ENCODE results near the gene NEBL. TPM values are rescaled to one million over a fixed set of nuclear protein-coding genes. Genes with fewer than 3 reads are reported as not detected.

NEBL gene
- total and polyA plus RNA-seq, 9 of the 15 experiments (the other 6 are each of a cell fraction or from before 2014, with no cell fraction given): 0.82 to 14.6 (median 9.8) TPM

DNA sequence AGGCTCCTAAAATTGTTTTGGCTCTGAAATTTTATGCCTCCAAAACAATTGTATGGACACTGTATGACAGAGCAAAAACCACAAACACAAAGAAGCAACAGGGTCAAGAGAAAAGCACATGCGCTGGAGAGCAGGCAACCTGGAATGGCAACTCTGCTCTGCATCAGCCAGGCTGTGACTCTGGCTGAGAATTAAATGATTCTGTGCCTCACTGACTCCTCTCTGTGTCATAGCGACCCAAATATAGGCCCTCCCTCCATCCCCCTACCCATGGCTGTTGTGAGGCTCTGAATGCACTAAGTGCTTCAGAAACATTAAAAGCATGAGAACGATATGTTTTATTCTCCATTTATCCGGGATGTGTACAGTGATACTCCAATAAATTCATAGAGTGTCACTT is 24.9 kb upstream of the NEBL start (continued):
- TF ChIP-seq, protein P1, sequence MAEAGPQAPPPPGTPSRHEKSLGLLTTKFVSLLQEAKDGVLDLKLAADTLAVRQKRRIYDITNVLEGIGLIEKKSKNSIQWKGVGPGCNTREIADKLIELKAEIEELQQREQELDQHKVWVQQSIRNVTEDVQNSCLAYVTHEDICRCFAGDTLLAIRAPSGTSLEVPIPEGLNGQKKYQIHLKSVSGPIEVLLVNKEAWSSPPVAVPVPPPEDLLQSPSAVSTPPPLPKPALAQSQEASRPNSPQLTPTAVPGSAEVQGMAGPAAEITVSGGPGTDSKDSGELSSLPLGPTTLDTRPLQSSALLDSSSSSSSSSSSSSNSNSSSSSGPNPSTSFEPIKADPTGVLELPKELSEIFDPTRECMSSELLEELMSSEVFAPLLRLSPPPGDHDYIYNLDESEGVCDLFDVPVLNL (CRISPR knock-in tag; IDR thresholded peaks at IDR 0.05; ENCODE audit: low read depth): no peak

DNA sequence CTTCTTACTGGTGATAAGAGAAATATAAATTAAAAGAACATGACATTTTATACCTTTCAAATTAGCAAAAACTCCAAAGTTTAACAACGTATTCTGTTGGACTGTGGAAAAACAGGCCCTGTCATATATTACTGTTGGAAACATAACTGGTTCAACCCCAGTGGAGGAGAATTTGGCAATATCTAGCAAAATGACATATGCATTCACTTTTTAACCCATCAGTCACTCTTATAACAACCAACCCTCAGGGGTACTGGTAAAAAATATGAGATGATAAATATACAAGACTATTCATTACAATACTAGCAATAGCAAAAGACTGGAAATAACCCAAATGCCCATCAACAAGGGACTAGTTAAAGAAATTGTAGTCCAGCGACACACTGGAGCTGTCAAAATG is 22.9 kb upstream of the NEBL start:
- CTCF ChIA-PET (ENCODE audit: low intra/inter-chr PET ratio): no interaction called here
- no TSS peak for BruUV-seq (replicated peaks)

More for the DNA sequence above, 22.9 kb upstream of the NEBL start:
- no peak overlapping the region for H2AFZ ChIP-seq (ENCODE audit: low read depth, low read length)
- no peak for FAIRE-seq
- no peak for DNase-seq (ENCODE audit: extremely low read depth in 1 of 4, low spot score in 3 of 4)
- H3K27me3 ChIP-seq (ENCODE audit: control insufficient read depth in 2 of 2, insufficient read depth in 2 of 2, low read length in 2 of 2): no peaks in the 10 kb centered on the region; a peak in 1 of 5 replicates
- POLR2A ChIA-PET: no interaction called here
- ATAC-seq: no peak
- no peaks in the 10 kb centered on the region for H3K36me3 ChIP-seq (ENCODE audit: control insufficient read depth, insufficient read depth, low read length)
- no peak overlapping the region for H3K27ac ChIP-seq (ENCODE audit: extremely low read depth, low read depth, low read length)
- no peak for TF ChIP-seq BRCA1 (IDR thresholded peaks at IDR 0.05)
- TF ChIP-seq BRCA1 (CRISPR knock-in tag; IDR thresholded peaks at IDR 0.05): no peak
- no peak for TF ChIP-seq HNRNPUL1 (IDR thresholded peaks at IDR 0.05; ENCODE audit: low read length)
- TF ChIP-seq, protein P2, sequence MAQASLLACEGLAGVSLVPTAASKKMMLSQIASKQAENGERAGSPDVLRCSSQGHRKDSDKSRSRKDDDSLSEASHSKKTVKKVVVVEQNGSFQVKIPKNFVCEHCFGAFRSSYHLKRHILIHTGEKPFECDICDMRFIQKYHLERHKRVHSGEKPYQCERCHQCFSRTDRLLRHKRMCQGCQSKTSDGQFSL (CRISPR knock-in tag; IDR thresholded peaks at IDR 0.05): no peak
- TF ChIP-seq, protein P2 (tag; IDR thresholded peaks at IDR 0.05): no peak
- no peak for TF ChIP-seq ZNF232 (CRISPR knock-in tag; IDR thresholded peaks at IDR 0.05)
- no peak for TF ChIP-seq ARHGAP35 (IDR thresholded peaks at IDR 0.05; ENCODE audit: partially characterized antibody)
- no peak for TF ChIP-seq ZNF23 (CRISPR knock-in tag; IDR thresholded peaks at IDR 0.05)
- no peak for TF ChIP-seq CEBPB (tag; IDR thresholded peaks at IDR 0.05)
- TF ChIP-seq, protein P3, sequence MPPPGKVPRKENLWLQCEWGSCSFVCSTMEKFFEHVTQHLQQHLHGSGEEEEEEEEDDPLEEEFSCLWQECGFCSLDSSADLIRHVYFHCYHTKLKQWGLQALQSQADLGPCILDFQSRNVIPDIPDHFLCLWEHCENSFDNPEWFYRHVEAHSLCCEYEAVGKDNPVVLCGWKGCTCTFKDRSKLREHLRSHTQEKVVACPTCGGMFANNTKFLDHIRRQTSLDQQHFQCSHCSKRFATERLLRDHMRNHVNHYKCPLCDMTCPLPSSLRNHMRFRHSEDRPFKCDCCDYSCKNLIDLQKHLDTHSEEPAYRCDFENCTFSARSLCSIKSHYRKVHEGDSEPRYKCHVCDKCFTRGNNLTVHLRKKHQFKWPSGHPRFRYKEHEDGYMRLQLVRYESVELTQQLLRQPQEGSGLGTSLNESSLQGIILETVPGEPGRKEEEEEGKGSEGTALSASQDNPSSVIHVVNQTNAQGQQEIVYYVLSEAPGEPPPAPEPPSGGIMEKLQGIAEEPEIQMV (tag; conservative IDR thresholded peaks at IDR 0.05; ENCODE audit: low read depth): no peak
- TF ChIP-seq MTA3 (IDR thresholded peaks at IDR 0.05; ENCODE audit: borderline replicate concordance): no peak
- TF ChIP-seq MED1 (CRISPR knock-in tag; IDR thresholded peaks at IDR 0.05; ENCODE audit: borderline replicate concordance): no peak
- no peaks in the 10 kb centered on the region for H3K9me3 ChIP-seq (replicated peaks; ENCODE audit: control insufficient read depth, insufficient read depth, low read depth, low read length)
- intact Hi-C loops (cut with micrococcal nuclease) (no loop called here), in situ Hi-C loops (cut with MboI) (no loop called here)
- H3K9ac ChIP-seq (ENCODE audit: insufficient read depth in 1 of 2, low read depth in 2 of 2, low read length in 2 of 2): no peak overlapping the region
- H3K4me3 ChIP-seq: no peak overlapping the region
- no peak overlapping the region for H3K4me2 ChIP-seq (ENCODE audit: insufficient read depth, low read length)
- no peaks in the 10 kb centered on the region for H4K20me1 ChIP-seq (replicated peaks; ENCODE audit: control insufficient read depth, insufficient read depth, low read length)
- WGBS (ENCODE audit: insufficient coverage, low coverage, missing lambda C conversion rate): 34% methylated on average over 2 of the region's 2 CpGs
- H3K4me1 ChIP-seq (replicated peaks in 1 of 2; ENCODE audit: control insufficient read depth in 2 of 2, insufficient read depth in 2 of 2, low read length in 2 of 2): no peaks in the 10 kb centered on the region
- H3K9me1 ChIP-seq (ENCODE audit: control insufficient read depth, insufficient read depth, low read length): no peaks in the 10 kb centered on the region
- no peaks in the 10 kb centered on the region for H3K79me2 ChIP-seq (ENCODE audit: control insufficient read depth, insufficient read depth, low read length)
